Measurements from ENCODE around the gene KCNQ1. TPM values are rescaled to one million over a fixed set of nuclear protein-coding genes. Genes with fewer than 3 reads are reported as not detected.

Gene KCNQ1
- total RNA-seq, 1 experiment from 2014 or later, result 2.3 TPM

- Histone ChIP-seq H2BK12ac (ENCODE audit: insufficient read length, low read depth, low read length) (no peak overlapping the region), H4K8ac (replicated peaks; ENCODE audit: insufficient read length, low read depth, low read length) (no peak overlapping the region), H3K9me3 (ENCODE audit: control insufficient read depth, low read depth, low read length) (no peaks in the 10 kb centered on the region), H3K56ac (ENCODE audit: insufficient read length, low read depth, low read length) (no peak overlapping the region), H3K4me1 (ENCODE audit: insufficient read depth, low read length) (no peaks in the 10 kb centered on the region), H3K23ac (ENCODE audit: insufficient read length, low read depth, low read length) (no peak overlapping the region), H3K4me2 (ENCODE audit: insufficient read depth, insufficient read length, low read length) (no peak overlapping the region), H2BK15ac (ENCODE audit: low read depth, low read length) (no peak overlapping the region), H2BK5ac (ENCODE audit: insufficient read length, low read length) (no peak overlapping the region), H3T11ph (ENCODE audit: low read length) (no peak overlapping the region), H3K14ac (ENCODE audit: insufficient read depth, low read length) (no peak overlapping the region), H3K23me2 (ENCODE audit: insufficient read length, low read depth, low read length, poor library complexity, severe bottlenecking) (no peaks in the 10 kb centered on the region), H3K79me2 (ENCODE audit: insufficient read depth, low read length) (no peaks in the 10 kb centered on the region), H3K79me1 (ENCODE audit: insufficient read depth, low read depth, low read length, poor library complexity, severe bottlenecking) (no peaks in the 10 kb centered on the region), H4K5ac (ENCODE audit: insufficient read length, low read depth, low read length) (no peak overlapping the region), H4K20me1 (ENCODE audit: control insufficient read depth, insufficient read depth, insufficient read length) (no peaks in the 10 kb centered on the region), H2BK120ac (ENCODE audit: low read depth, low read length, poor library complexity, severe bottlenecking) (no peak overlapping the region), H2AK5ac (ENCODE audit: insufficient read length, low read length) (no peak overlapping the region), H3K18ac (ENCODE audit: insufficient read length, low read depth, low read length) (no peak overlapping the region), H3K27me3 (ENCODE audit: insufficient read depth, low read length) (peaks cover 5% of the 10 kb centered on the region; the same call in 1 of the 2 replicates), H3K4ac (ENCODE audit: low read depth, low read length) (no peak overlapping the region), H3K9ac (ENCODE audit: extremely low read depth, insufficient read length, low read length) (no peak overlapping the region), H2AFZ (ENCODE audit: low read length) (no peak overlapping the region), H2BK20ac (ENCODE audit: low read depth, low read length, poor library complexity, severe bottlenecking) (no peak overlapping the region), H4K91ac (ENCODE audit: insufficient read length, low read depth, low read length) (no peak overlapping the region), H3K27ac (ENCODE audit: insufficient read length, low read depth, low read length) (no peak overlapping the region)
- no peaks in the 10 kb centered on the region for H3K9me3 Mint-ChIP-seq
- H3K27ac Mint-ChIP-seq, result no peak overlapping the region
- no peak overlapping the region for H3K4me3 Mint-ChIP-seq
- peaks cover under 1 to 10% of the 10 kb centered on the region in 2 experiments; a peak in 3 of 4 replicates for H3K4me1 Mint-ChIP-seq
- no peaks in the 10 kb centered on the region for H3K36me3 Mint-ChIP-seq (ENCODE audit: insufficient read depth in 1 of 3, low read depth in 3 of 3)
- WGBS (ENCODE audit: extremely low coverage, insufficient read length, low lambda C conversion rate), result no CpG with 5 or more reads among the region's 27 CpGs
- DNase-seq, result peak; percentile 31
- H3K27me3 Mint-ChIP-seq (ENCODE audit: low read depth), result peaks cover 68% of the 10 kb centered on the region
- TF ChIP-seq CTCF (conservative IDR thresholded peaks at IDR 0.05), result no peak
Measured at GRCh38 chr11:2777871-2778629, 333.2 kb downstream of the KCNQ1 start.

All from H9 (cell line).